Measurements from ENCODE around the gene NFKBIL1. TPM values are rescaled to one million over a fixed set of nuclear protein-coding genes. Genes with fewer than 3 reads are reported as not detected.

Gene NFKBIL1
- total and polyA plus RNA-seq, 10 of the 15 experiments (the other 5 are each of a cell fraction or from before 2014, with no cell fraction given): 0.19 to 15.1 (median 7.0) TPM

DNA sequence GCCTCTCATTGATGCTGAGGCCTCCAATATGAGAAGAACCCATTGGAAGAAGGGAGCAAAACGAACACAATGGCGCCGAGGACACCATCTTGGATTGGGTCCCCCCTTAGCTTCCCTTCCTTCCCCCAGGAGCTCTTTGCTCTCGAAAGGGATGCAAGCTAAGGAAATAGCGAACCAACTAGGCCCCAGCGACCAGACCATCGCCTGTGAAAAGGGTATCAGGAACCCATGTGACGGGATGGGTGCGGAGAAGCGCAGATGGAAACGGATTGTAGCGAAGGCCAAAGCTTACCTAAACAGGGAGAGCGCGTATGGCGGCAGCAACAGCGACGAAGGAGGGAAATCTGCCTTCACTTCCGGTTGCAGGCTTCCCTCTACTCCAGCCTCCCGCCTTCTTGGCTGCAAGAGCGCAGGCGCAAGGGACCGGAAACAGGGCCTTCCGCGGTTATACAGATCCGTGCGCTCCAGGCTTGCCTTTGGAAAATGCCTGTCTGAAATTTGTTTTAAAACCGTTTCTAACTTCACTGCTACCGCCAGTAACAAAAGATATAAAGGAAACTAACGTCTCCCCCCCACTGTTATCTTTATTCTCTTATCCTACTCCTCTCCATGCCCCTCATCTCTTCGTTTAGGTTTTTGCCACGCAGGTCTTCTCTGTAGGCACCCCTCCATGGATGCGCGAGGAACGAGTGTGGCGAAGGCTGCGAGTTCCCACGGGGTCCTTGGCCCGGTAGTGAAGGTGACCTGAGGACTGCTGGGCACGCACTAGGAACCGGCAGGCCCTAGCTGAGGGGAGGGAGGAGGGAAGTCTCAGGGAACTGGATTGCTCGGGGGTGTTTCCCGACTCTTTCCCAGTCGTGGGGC lies 5.5 kb upstream of the NFKBIL1 start, which contains the start of gene DDX39B (continued):
- TF ChIP-seq JUND (IDR thresholded peaks at IDR 0.05; ENCODE audit: low read depth, low read length) (no peak), STAT3 (IDR thresholded peaks at IDR 0.05; ENCODE audit: low read depth, low read length) (no peak), CBX5 (IDR thresholded peaks at IDR 0.05; ENCODE audit: low read depth) (no peak), TAF1 (IDR thresholded peaks at IDR 0.05; ENCODE audit: borderline replicate concordance, low read depth, low read length) (peak; percentile 100), NFYB (IDR thresholded peaks at IDR 0.05; ENCODE audit: insufficient read depth, low read depth, low read length) (no peak), ZNF384 (IDR thresholded peaks at IDR 0.05; ENCODE audit: borderline replicate concordance, low read depth, low read length) (no peak), ELK1 (IDR thresholded peaks at IDR 0.05; ENCODE audit: low read depth, low read length) (peak; percentile 99), KLF5 (IDR thresholded peaks at IDR 0.05; ENCODE audit: partially characterized antibody) (peak; percentile 70), POLR2AphosphoS5 (IDR thresholded peaks at IDR 0.05; ENCODE audit: low read length) (peak; percentile 100), SMARCA5 (IDR thresholded peaks at IDR 0.05) (peak; percentile 72; the same call in 1 of the 2 replicates), MXI1 (IDR thresholded peaks at IDR 0.05; ENCODE audit: low read depth, low read length) (peak; percentile 55), ETV6 (conservative IDR thresholded peaks at IDR 0.05 in 1 of 2, IDR thresholded peaks at IDR 0.05 in 1 of 2; ENCODE audit: borderline replicate concordance in 1 of 2, low read depth in 1 of 2) (peak in 1 of 2 experiments; percentile 87; a peak in 2 of 4 replicates), E4F1 (IDR thresholded peaks at IDR 0.05; ENCODE audit: borderline replicate concordance, partially characterized antibody) (peak; percentile 76), BCL3 (IDR thresholded peaks at IDR 0.05; ENCODE audit: borderline replicate concordance, insufficient read depth, low read depth, low read length, poor library complexity, severe bottlenecking) (no peak), YBX1 (IDR thresholded peaks at IDR 0.05) (no peak), RB1 (IDR thresholded peaks at IDR 0.05; ENCODE audit: borderline replicate concordance) (peak; percentile 95; the same call in 1 of the 2 replicates), CBX3 (IDR thresholded peaks at IDR 0.05; ENCODE audit: borderline replicate concordance, low read depth) (no peak), POU2F2 (IDR thresholded peaks at IDR 0.05; ENCODE audit: borderline replicate concordance, low read depth, low read length) (peak; percentile 80), SIN3A (IDR thresholded peaks at IDR 0.05; ENCODE audit: low read depth, low read length) (no peak)
- TF ChIP-seq, protein P1, sequence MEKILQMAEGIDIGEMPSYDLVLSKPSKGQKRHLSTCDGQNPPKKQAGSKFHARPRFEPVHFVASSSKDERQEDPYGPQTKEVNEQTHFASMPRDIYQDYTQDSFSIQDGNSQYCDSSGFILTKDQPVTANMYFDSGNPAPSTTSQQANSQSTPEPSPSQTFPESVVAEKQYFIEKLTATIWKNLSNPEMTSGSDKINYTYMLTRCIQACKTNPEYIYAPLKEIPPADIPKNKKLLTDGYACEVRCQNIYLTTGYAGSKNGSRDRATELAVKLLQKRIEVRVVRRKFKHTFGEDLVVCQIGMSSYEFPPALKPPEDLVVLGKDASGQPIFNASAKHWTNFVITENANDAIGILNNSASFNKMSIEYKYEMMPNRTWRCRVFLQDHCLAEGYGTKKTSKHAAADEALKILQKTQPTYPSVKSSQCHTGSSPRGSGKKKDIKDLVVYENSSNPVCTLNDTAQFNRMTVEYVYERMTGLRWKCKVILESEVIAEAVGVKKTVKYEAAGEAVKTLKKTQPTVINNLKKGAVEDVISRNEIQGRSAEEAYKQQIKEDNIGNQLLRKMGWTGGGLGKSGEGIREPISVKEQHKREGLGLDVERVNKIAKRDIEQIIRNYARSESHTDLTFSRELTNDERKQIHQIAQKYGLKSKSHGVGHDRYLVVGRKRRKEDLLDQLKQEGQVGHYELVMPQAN (conservative IDR thresholded peaks at IDR 0.05): no peak; the same call in none of the 2 replicates
